Breast epithelium (tissue), 3 donors: ENCODE measurements around the gene ERV3-1.

Experiments used
- CTCF ChIP-seq, 3 donors: fragments of 450-650 bp; IDR thresholded peaks; one replicate each; pipeline ENCODE4 v1.5.1; 2016 to 2017; ENCODE audit warnings: antibody characterized with exemption in 3 of 3, mild to moderate bottlenecking in 3 of 3, moderate library complexity in 3 of 3
- POLR2A ChIP-seq: fragments of 450-650 bp; IDR thresholded peaks from one replicate; pipeline ENCODE4 v1.6.1; 2016; ENCODE audit warnings: antibody characterized with exemption, mild to moderate bottlenecking, moderate library complexity
- POLR2AphosphoS5 ChIP-seq, 3 donors: sonication (generic); formaldehyde crosslinking; IDR thresholded peaks; one replicate each; pipeline ENCODE4 v1.6.1; 2017; ENCODE audit warnings: antibody characterized with exemption in 3 of 3

- no peak for TF ChIP-seq CTCF (IDR thresholded peaks at IDR 0.05)
- TF ChIP-seq POLR2A = no peak
- TF ChIP-seq POLR2AphosphoS5 (IDR thresholded peaks at IDR 0.05) = no peak
These were observed 7.7 kb downstream of the ERV3-1 start for GRCh38 chr7:64998865-64999164.
